Nephron progenitor cell (in vitro differentiated cells): ENCODE data around the gene PRR11.

ENCODE experiments used
- DNase-seq: peaks from one replicate; pipeline ENCODE4 v3.0.0; 2021
- H3K27ac Mint-ChIP-seq: 2 replicates; pipeline ENCODE4 v1.8.0; 2021; ENCODE audit warnings: mild to moderate bottlenecking, moderate library complexity, mixed read lengths
- H3K27me3 Mint-ChIP-seq: 2 replicates; pipeline ENCODE4 v1.8.0; 2021; ENCODE audit warnings: mild to moderate bottlenecking, low read depth, mixed read lengths; ENCODE audit not compliant: poor library complexity
- H3K36me3 Mint-ChIP-seq: 2 replicates; pipeline ENCODE4 v1.8.0; 2021; ENCODE audit warnings: low read depth, mixed read lengths
- H3K4me1 Mint-ChIP-seq: 2 replicates; pipeline ENCODE4 v1.8.0; 2021; ENCODE audit warnings: mixed read lengths
- H3K4me3 Mint-ChIP-seq: 2 replicates; pipeline ENCODE4 v1.8.0; 2021; ENCODE audit warnings: mild to moderate bottlenecking, moderate library complexity, mixed read lengths
- H3K9me3 Mint-ChIP-seq: 2 replicates; pipeline ENCODE4 v1.8.0; 2021; ENCODE audit warnings: mild to moderate bottlenecking, moderate library complexity, mixed read lengths
- CTCF ChIP-seq: fragments of 200-600 bp; sonication (generic); IDR thresholded peaks from 2 replicates; pipeline ENCODE4 v1.5.0; 2021; ENCODE audit warnings: antibody characterized with exemption

The PRR11 gene

GRCh38 chr17:59202320-59202719 is 46.8 kb downstream of the PRR11 start:
- Mint-ChIP-seq H3K36me3 (peaks cover 32% of the 10 kb centered on the region), H3K4me3 (no peak overlapping the region), H3K27me3 (no peaks in the 10 kb centered on the region), H3K27ac (no peak overlapping the region), H3K4me1 (no peaks in the 10 kb centered on the region), H3K9me3 (no peaks in the 10 kb centered on the region)
- DNase-seq: no peak
- TF ChIP-seq CTCF: no peak

GRCh38 chr17:59219370-59219769 is 63.8 kb downstream of the PRR11 start:
- TF ChIP-seq CTCF: no peak

GRCh38 chr17:59219992-59220327 is 64.4 kb downstream of the PRR11 start:
- Mint-ChIP-seq H3K4me1 (peaks cover 16% of the 10 kb centered on the region), H3K27ac (peak overlapping the region; percentile 93), H3K4me3 (peak overlapping the region; percentile 98), H3K27me3 (no peaks in the 10 kb centered on the region), H3K36me3 (peaks cover 6% of the 10 kb centered on the region), H3K9me3 (no peaks in the 10 kb centered on the region)
- DNase-seq: no peak
- no peak for TF ChIP-seq CTCF

More at GRCh38 chr17:59219370-59219769, 63.8 kb downstream of the PRR11 start:
- no peaks in the 10 kb centered on the region for H3K9me3 Mint-ChIP-seq
- peak overlapping the region; percentile 93 for H3K27ac Mint-ChIP-seq
- H3K27me3 Mint-ChIP-seq: no peaks in the 10 kb centered on the region
- no peak for DNase-seq
- peaks cover 10% of the 10 kb centered on the region for H3K36me3 Mint-ChIP-seq
- peak overlapping the region; percentile 98 for H3K4me3 Mint-ChIP-seq
- H3K4me1 Mint-ChIP-seq: peaks cover 16% of the 10 kb centered on the region

- H3K9me3 Mint-ChIP-seq: no peaks in the 10 kb centered on the region
- H3K27ac Mint-ChIP-seq: peak within 1 kb of the TSS; percentile 98
- peaks cover 16% of the 10 kb centered on the region for H3K4me1 Mint-ChIP-seq
- TF ChIP-seq CTCF: peak; percentile 47
- H3K36me3 Mint-ChIP-seq: peaks cover 6% of the 10 kb centered on the region
- H3K4me3 Mint-ChIP-seq: peak within 1 kb of the TSS; percentile 98
- H3K27me3 Mint-ChIP-seq: no peaks in the 10 kb centered on the region
- DNase-seq: peak; percentile 98
Observed at GRCh38 chr17:59220328-59221158, 65.0 kb downstream of the PRR11 start, which contains the start of gene GDPD1. TSS of gene GDPD1 (plus strand) at chr17:59220511. CDS start at chr17:59220610, 99 bp downstream.

GRCh38 chr17:59221159-59221847 is 65.8 kb downstream of the PRR11 start:
- Mint-ChIP-seq H3K27ac (peak overlapping the region; percentile 98), H3K36me3 (peaks cover 6% of the 10 kb centered on the region), H3K4me3 (peak overlapping the region; percentile 98), H3K9me3 (no peaks in the 10 kb centered on the region), H3K27me3 (no peaks in the 10 kb centered on the region), H3K4me1 (peaks cover 16% of the 10 kb centered on the region)
- TF ChIP-seq CTCF: no peak
- no peak for DNase-seq
